ENCODE measurements around the gene CTXND1.

Gene CTXND1

GRCh38 chr15:80251428-80252120 lies 439 bp downstream of the CTXND1 start:
- DNase-seq = no peak

- no peak for DNase-seq
Observed at GRCh38 chr15:80250614-80251427, 1.2 kb downstream of the CTXND1 start.

GRCh38 chr15:80249973-80250372 lies 2.0 kb downstream of the CTXND1 start:
- no peak for DNase-seq

GRCh38 chr15:80247320-80247719 lies 4.7 kb downstream of the CTXND1 start:
- DNase-seq = no peak

GRCh38 chr15:80246425-80246894 lies 5.6 kb downstream of the CTXND1 start:
- no peak for DNase-seq

- DNase-seq = no peak
Observed at GRCh38 chr15:80242802-80243201, 9.2 kb downstream of the CTXND1 start.

- DNase-seq = peak; percentile 56
Observed at GRCh38 chr15:80242132-80242769, 9.8 kb downstream of the CTXND1 start.

GRCh38 chr15:80241508-80241907 lies 10.5 kb downstream of the CTXND1 start:
- DNase-seq = no peak

GRCh38 chr15:80240276-80240675 lies 11.7 kb downstream of the CTXND1 start:
- DNase-seq = no peak

- peak; percentile 49 for DNase-seq
Observed at GRCh38 chr15:80234883-80235282, 17.1 kb downstream of the CTXND1 start.

GRCh38 chr15:80233581-80233980 lies 18.4 kb downstream of the CTXND1 start:
- DNase-seq = no peak

GRCh38 chr15:80231371-80231770 lies 20.6 kb downstream of the CTXND1 start:
- DNase-seq = no peak

GRCh38 chr15:80228959-80229610 lies 22.9 kb downstream of the CTXND1 start:
- no peak for DNase-seq

- no peak for DNase-seq
Observed at GRCh38 chr15:80219955-80220354, 32.1 kb downstream of the CTXND1 start.

- DNase-seq = no peak
Observed at GRCh38 chr15:80217327-80217900, 34.6 kb downstream of the CTXND1 start.

GRCh38 chr15:80216911-80217310 lies 35.1 kb downstream of the CTXND1 start:
- DNase-seq = no peak

GRCh38 chr15:80216141-80216540 lies 35.9 kb downstream of the CTXND1 start:
- DNase-seq = no peak

- no peak for DNase-seq
Observed at GRCh38 chr15:80214910-80215309, 37.1 kb downstream of the CTXND1 start.

- no peak for DNase-seq
Observed at GRCh38 chr15:80211976-80212375, 40.0 kb downstream of the CTXND1 start.

- no peak for DNase-seq
Observed at GRCh38 chr15:80210611-80211573, 41.1 kb downstream of the CTXND1 start.

All from hematopoietic multipotent progenitor cell treated with erythropoietin and hydrocortisone succinate and interleukin-3 and kit ligand, for 8 days (in vitro differentiated cells).